ENCODE measurements around the gene LSS. TPM values are rescaled to one million over a fixed set of nuclear protein-coding genes. Genes with fewer than 3 reads are reported as not detected.

LSS gene
- total and polyA plus RNA-seq, 2 donors (not counting 3 experiments of a cell fraction or from before 2014, with no cell fraction given), result 120 to 141 TPM

DNA sequence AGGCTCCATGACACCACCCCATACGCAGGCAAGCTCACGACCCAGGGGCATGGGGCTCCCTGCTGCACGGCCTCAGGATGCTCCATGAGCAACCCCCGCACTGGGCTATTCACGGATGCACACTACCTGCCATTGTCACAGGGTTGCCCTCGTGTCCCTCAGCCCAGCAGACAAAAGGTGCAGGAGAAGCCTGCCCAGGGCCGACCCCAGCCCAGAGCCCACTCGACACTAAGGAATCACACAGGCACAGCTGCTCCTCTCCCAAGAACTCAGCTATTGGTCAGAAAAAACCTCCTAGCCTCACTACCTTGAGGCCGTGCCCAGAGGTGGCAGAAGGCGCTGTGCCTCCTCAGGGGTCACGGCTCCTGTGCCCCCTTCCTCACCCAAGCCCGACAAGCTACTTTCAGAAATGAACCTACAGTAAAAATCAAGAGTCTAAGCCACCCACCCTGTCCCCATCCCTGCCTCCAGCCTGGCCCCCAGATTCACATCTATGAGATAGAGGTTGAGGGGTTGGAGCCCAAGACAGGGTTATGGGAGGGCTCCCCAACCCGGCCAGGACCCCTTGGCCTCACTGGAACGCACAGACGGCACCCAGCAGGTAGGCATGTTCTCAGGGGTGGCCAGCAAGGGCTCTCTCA lies 38.0 kb downstream of the LSS start:
- intact Hi-C loops (cut with micrococcal nuclease) (no loop called here), dilution Hi-C loops (cut with MboI; ENCODE audit: extremely low pct_ligation_motif_present, low sequenced_read_pairs) (no loop called here)
- Histone ChIP-seq H3K4me3 (replicated peaks in 1 of 3; ENCODE audit: insufficient read depth in 1 of 3, low read depth in 1 of 3, low read length in 3 of 3) (no peak overlapping the region), H3K4me2 (ENCODE audit: insufficient read depth, low read length) (no peak overlapping the region), H3K27me3 (ENCODE audit: control insufficient read depth in 2 of 2, insufficient read depth in 2 of 2, low read length in 2 of 2) (no peaks in the 10 kb centered on the region), H3K36me3 (ENCODE audit: control insufficient read depth in 2 of 2, extremely low read depth in 1 of 2, insufficient read depth in 2 of 2, low read length in 2 of 2) (peaks cover 4 to 29% of the 10 kb centered on the region in 2 experiments), H3K79me2 (ENCODE audit: control insufficient read depth, insufficient read depth, low read length) (no peaks in the 10 kb centered on the region), H3K4me1 (ENCODE audit: control insufficient read depth, extremely low read depth, insufficient read depth, low read length) (peaks cover 22% of the 10 kb centered on the region), H4K20me1 (replicated peaks; ENCODE audit: control insufficient read depth, extremely low read depth, insufficient read depth, low read length) (no peaks in the 10 kb centered on the region), H3K9me1 (replicated peaks; ENCODE audit: control insufficient read depth, extremely low read depth, insufficient read depth, low read length) (no peaks in the 10 kb centered on the region), H3K9me3 (replicated peaks; ENCODE audit: control insufficient read depth, insufficient read depth, low read length) (no peaks in the 10 kb centered on the region), H3K9ac (replicated peaks; ENCODE audit: extremely low read depth, insufficient read depth, low read length) (no peak overlapping the region), H3K27ac (ENCODE audit: insufficient read depth, low read depth, low read length) (no peak overlapping the region), H2AFZ (ENCODE audit: low read depth, low read length) (no peak overlapping the region)
- no peak for TF ChIP-seq JUN (IDR thresholded peaks at IDR 0.05; ENCODE audit: borderline replicate concordance, insufficient read depth, insufficient read length, low read depth)
- TF ChIP-seq GATA2 (IDR thresholded peaks at IDR 0.05; ENCODE audit: insufficient read depth, insufficient read length, low read depth, low read length), result no peak
- TF ChIP-seq, protein P1, sequence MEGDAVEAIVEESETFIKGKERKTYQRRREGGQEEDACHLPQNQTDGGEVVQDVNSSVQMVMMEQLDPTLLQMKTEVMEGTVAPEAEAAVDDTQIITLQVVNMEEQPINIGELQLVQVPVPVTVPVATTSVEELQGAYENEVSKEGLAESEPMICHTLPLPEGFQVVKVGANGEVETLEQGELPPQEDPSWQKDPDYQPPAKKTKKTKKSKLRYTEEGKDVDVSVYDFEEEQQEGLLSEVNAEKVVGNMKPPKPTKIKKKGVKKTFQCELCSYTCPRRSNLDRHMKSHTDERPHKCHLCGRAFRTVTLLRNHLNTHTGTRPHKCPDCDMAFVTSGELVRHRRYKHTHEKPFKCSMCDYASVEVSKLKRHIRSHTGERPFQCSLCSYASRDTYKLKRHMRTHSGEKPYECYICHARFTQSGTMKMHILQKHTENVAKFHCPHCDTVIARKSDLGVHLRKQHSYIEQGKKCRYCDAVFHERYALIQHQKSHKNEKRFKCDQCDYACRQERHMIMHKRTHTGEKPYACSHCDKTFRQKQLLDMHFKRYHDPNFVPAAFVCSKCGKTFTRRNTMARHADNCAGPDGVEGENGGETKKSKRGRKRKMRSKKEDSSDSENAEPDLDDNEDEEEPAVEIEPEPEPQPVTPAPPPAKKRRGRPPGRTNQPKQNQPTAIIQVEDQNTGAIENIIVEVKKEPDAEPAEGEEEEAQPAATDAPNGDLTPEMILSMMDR (IDR thresholded peaks at IDR 0.05; ENCODE audit: extremely low read depth in 1 of 2, insufficient read depth in 1 of 2, low read depth in 1 of 2, low read length in 2 of 2), result no peak
- no peak for TF ChIP-seq MYC (IDR thresholded peaks at IDR 0.05; ENCODE audit: low read depth, low read length)
- no peak for TF ChIP-seq POLR2AphosphoS5 (IDR thresholded peaks at IDR 0.05; ENCODE audit: insufficient read depth, low read depth, low read length)
- no peak for TF ChIP-seq POLR2A (IDR thresholded peaks at IDR 0.05; ENCODE audit: low read depth, low read length)
- no peak for TF ChIP-seq FOS (IDR thresholded peaks at IDR 0.05; ENCODE audit: borderline replicate concordance, insufficient read depth, low read length)
- TF ChIP-seq EZH2 (IDR thresholded peaks at IDR 0.05; ENCODE audit: borderline replicate concordance, low read depth, low read length, severe bottlenecking), result no peak
- TF ChIP-seq MAX (IDR thresholded peaks at IDR 0.05; ENCODE audit: insufficient read depth, insufficient read length), result no peak
- no peak for DNase-seq (ENCODE audit: low read depth, low spot score)
- FAIRE-seq, result no peak
- BruUV-seq (replicated peaks), result no TSS peak
- ChIA-PET POLR2A (no interaction called here), CTCF (interaction anchor here (1.7 kb wide), 1 partner anchor 37 kb away, joined by 8 read pairs; no protein-coding TSS in a partner anchor)

All from endothelial cell of umbilical vein (primary cell).